ENCODE data around the gene ILF3.

Gene ILF3

DNA sequence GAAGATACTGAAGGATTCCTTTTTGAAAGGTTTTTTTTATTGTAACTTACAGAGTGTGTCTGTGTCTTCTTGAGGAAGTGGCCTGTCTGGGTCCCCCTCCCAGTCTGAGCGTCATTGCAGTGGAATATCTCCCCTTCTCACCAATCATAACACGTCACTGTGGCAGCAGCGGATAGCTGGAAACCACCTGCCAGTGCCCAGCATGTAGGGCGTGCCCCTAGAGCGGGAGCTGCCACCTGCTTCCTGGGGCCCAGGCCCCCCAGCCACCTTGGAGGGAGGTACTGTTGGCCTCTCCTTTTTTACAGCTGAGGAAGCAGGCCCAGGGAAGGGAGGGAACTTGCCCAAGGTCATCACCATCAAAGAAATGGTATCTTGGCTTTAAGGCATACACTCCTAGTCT, 59.2 kb downstream of the ILF3 start:
- no peak for DNase-seq (ENCODE audit: low read depth)
- TF ChIP-seq, protein P1, sequence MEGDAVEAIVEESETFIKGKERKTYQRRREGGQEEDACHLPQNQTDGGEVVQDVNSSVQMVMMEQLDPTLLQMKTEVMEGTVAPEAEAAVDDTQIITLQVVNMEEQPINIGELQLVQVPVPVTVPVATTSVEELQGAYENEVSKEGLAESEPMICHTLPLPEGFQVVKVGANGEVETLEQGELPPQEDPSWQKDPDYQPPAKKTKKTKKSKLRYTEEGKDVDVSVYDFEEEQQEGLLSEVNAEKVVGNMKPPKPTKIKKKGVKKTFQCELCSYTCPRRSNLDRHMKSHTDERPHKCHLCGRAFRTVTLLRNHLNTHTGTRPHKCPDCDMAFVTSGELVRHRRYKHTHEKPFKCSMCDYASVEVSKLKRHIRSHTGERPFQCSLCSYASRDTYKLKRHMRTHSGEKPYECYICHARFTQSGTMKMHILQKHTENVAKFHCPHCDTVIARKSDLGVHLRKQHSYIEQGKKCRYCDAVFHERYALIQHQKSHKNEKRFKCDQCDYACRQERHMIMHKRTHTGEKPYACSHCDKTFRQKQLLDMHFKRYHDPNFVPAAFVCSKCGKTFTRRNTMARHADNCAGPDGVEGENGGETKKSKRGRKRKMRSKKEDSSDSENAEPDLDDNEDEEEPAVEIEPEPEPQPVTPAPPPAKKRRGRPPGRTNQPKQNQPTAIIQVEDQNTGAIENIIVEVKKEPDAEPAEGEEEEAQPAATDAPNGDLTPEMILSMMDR (IDR thresholded peaks at IDR 0.05; ENCODE audit: insufficient read depth, low read depth, low read length, missing control alignments) = no peak
- H3K4me3 ChIP-seq (ENCODE audit: low read depth, low read length) = no peak overlapping the region

DNA sequence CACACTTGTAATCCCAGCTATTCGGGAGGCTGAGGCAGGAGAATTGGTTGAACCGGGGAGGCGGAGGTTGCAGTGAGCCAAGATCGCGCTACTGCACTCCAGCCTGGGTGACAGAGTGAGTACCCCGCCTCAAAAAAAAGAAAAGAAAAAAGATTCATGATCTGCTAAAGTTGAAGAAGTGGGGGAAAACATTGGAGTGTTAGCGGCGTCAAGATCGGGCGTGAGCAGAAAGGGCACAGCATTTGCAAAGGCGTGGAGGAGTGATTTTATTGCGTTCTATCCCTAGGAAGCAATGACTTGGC, 62.9 kb downstream of the ILF3 start:
- DNase-seq (ENCODE audit: low read depth) = no peak
- TF ChIP-seq, protein P1 (IDR thresholded peaks at IDR 0.05; ENCODE audit: insufficient read depth, low read depth, low read length, missing control alignments) = no peak
- peak overlapping the region; percentile 12 for H3K4me3 ChIP-seq (ENCODE audit: low read depth, low read length)

DNA sequence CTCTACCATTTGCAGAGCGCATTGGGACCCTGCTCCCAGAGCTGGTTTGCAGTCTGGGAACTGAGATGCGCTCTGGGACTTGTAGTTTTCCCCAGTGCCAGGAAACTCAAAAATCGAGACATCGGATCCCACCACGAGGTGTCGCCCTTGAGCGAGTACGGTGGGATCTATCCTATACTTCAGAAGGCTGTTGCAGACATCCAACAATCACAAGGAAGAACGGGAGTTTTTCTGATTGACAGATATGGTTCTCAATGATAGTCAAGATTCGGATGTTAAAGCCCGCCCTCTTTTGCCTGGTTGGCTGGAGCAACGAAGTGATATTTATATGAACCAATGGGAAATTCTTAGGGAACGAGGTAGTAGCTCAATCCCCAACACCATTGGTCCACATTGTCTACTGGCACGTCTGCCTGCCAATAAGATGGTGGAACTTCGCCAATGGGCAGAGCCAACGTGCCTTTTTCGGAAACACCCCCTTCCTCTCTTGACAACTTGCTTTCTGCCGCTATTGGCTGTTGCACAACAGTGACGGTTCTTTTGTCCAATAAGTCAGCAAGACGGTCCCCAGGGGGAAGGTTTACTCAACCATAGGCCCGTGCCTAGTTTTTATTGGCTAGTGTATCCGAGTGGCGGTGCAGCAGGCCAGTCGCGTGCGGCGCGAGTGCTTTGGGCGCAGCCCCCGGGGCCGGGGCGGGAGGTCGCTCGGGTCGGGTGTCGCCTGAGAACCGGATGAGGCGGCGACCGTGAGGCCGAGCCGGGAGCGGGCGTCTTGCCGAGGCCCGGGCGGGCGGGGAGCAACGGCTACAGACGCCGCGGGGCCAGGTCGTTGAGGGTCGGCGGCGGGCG, 63.4 kb downstream of the ILF3 start, which contains the start of gene DNM2:
DNM2 (plus strand) TSS at position 724 of the 849 bp plus-strand sequence. CDS start 164 bp downstream, outside the sequence.
- peak within 1 kb of the TSS; percentile 98 for H3K4me3 ChIP-seq (ENCODE audit: low read depth, low read length)
- TF ChIP-seq, protein P1 (IDR thresholded peaks at IDR 0.05; ENCODE audit: insufficient read depth, low read depth, low read length, missing control alignments) = peak; percentile 74
- DNase-seq (ENCODE audit: low read depth) = peak; percentile 100

DNA sequence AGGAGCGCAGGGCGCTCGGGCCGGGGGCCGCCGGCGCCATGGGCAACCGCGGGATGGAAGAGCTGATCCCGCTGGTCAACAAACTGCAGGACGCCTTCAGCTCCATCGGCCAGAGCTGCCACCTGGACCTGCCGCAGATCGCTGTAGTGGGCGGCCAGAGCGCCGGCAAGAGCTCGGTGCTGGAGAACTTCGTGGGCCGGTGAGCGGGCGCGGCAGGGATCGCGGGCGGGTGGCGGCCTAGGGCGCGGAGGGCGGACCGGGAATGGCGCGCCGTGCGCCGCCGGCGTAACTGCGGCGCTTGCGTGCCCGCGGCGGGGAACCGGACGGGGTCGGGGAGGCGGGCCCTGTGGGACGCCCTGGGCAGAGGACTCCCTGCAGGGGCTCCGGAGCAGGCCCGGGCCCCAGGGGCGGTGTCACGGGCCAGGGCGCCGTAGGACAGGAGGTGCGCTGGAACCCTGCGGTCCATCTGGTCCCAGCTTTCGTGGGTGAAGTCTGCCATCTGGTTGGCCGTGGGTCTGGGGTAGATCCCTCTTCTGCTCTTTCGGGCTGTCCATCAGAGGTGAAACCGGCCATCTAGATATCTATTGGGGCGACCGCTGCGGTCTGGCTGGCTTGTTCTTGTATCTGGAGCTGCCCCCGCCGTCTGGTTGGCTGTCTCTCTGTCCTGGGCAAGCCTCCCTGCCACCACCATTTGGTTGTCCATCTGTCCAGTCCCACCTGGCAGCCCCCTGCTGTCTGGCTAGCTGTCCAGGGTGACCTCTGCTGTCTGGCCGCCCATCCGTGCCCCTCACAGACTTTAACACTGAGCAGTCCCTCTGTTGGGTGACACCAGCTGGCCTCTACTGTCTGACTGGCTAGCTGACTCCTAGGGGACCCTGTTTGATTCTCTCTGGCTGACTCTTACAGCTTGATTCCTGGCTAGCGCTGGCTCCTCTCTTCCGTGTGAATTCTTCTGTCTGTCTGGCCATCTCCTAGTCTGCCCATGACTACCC, 64.4 kb downstream of the ILF3 start:
- H3K4me3 ChIP-seq (ENCODE audit: low read depth, low read length) = peak overlapping the region; percentile 98
- TF ChIP-seq, protein P1 (IDR thresholded peaks at IDR 0.05; ENCODE audit: insufficient read depth, low read depth, low read length, missing control alignments) = no peak
- DNase-seq (ENCODE audit: low read depth) = peak; percentile 68

DNA sequence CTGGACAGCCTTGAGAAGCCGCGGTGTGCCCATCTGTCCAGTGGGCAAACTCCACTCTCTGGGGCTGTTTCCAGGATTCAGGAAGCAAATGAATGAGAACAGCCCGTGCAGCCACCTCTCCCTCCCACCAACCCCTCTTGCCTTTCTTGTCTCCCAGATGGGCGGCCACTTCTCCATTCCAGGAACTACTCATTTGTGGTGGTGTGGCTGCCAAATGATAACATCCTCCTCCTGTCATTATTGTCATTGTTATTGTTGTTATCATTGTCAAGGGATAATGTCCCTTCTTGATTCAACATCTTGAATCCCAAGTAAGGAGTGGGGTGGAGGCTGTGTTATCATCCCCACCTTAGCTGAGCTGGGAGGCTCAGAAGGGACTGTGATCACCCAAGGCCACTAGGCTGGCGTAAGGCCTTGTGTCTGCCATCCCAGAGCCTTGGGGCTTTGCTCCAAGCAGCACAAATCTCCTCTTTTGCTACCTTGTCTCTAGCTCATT, 65.4 kb downstream of the ILF3 start:
- TF ChIP-seq, protein P1 (IDR thresholded peaks at IDR 0.05; ENCODE audit: insufficient read depth, low read depth, low read length, missing control alignments) = no peak
- peak overlapping the region; percentile 98 for H3K4me3 ChIP-seq (ENCODE audit: low read depth, low read length)
- no peak for DNase-seq (ENCODE audit: low read depth)

DNA sequence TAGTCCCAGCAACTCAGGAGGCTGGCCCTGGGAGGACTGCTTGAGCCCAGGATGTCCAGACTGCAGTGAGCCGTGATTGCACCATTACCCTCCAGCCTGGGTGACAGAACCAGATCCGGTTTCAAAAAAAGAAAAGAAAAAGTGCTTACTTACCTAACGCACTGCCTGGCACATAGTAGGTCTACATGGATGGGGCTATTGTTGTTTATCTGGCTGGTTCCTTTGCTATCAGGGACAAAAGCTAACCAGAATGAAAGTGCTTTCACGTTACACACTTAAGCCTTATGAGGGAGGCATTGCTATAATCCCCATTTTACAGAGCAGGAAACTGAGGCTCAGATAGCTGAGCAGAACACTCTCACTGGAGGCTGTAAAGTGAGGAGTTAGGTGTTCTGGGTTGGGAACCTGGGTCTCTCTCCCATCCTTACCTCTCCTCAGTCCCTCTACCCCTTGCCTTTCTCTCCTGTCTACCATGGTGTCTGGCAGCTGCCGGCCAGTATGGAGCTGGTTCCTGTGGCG, 66.5 kb downstream of the ILF3 start:
- no peak overlapping the region for H3K4me3 ChIP-seq (ENCODE audit: low read depth, low read length)
- no peak for DNase-seq (ENCODE audit: low read depth)
- TF ChIP-seq, protein P1 (IDR thresholded peaks at IDR 0.05; ENCODE audit: insufficient read depth, low read depth, low read length, missing control alignments) = no peak

Measured in GM12865 (cell line).